ENCODE results near the gene SLCO4A1.

DNA sequence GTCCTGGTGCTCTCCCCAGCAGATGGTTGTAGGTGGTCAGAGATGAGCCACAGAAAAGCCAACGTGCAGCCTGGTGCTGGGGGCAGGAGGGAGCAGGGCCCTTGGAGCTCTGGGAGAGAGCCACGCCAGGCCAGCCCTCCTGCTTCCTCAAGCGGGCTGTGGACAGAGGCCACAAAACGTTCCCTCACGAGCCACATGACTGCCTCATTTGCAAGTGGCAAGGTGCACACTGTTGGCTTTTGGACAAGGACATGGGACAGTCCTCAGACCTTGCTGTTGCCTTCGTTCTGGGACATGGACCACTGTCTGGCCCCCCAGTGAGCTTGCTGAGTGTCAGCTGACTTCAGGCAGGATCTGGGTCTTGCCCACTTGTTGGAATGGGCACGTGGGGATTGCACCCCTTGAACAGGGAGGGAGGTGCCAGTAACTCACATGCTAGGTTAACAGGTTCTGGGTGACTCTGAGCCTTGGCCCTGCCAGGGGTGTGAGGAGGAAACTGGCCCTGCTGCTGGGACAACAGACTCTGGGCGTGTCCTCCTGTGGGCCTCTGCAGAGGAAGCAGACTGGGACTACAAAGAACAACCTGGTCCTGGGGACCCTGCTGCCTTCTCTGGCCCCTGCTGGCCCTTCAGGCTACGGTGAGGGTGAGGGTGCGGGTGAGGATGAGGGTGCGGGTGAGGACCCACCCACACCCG lies 2.6 kb downstream of the SLCO4A1 start:
- TF ChIP-seq CTCF (conservative IDR thresholded peaks at IDR 0.05; ENCODE audit: low read depth, low read length) = no peak
- TF ChIP-seq EZH2 (IDR thresholded peaks at IDR 0.05; ENCODE audit: borderline replicate concordance, low read depth, low read length, poor library complexity, severe bottlenecking) = no peak
